HG03280 (cell line): ENCODE data around the gene SNX3.
"Not testable (repeated sequence)": the region's sequence is repeated elsewhere in the genome, so short reads cannot be mapped to it uniquely, and the experiment has no call there.

Source experiments
- ATAC-seq: cut with Tn5 transposase; IDR thresholded peaks from one replicate; pipeline ENCODE4 v1.9.1; 2021; ENCODE audit warnings: mild to moderate bottlenecking, moderate library complexity; ENCODE audit not compliant: unreplicated experiment

Gene SNX3

DNA sequence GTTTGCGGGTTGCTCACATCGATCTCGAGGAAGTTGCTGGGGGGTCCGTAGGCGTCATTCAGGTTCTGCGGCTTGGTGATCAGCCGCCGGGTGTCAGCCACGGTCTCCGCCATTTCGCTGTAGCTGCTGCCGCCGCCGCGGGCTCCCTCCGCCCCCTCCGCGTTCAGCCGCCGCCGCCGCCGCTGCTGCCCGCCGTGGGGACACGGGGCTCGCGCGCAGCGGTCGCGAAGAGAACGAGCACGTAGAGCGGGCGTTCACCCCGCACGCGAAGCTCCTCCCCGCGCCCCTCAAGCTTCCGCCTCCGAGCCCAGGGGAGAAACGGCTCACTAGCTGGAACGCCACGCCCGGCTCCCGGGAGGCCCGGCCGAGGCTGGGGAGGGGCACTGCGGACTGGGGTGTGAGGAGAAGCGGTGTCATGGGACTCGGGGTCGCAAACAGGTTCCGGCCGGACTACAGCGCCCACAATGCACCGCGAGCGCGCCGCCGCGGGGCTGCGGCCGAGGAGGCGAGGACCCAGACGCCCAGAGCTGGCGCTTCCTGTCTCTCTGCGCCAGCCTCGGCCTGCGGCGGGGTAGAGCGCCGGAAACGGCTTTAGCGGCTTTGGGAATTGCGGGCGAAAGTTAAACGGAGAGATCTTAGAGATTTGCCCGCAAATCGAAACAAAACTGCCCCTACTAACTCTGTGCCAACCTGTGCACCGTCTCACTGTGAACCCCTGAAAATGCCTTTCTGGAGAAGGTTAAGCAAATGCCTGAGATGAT, at the start of gene SNX3:
Gene SNX3 (minus strand): TSS at position 232 of the 761 bp plus-strand sequence. CDS start 119 bp downstream, at position 113.
- ATAC-seq: peak; percentile 91

DNA sequence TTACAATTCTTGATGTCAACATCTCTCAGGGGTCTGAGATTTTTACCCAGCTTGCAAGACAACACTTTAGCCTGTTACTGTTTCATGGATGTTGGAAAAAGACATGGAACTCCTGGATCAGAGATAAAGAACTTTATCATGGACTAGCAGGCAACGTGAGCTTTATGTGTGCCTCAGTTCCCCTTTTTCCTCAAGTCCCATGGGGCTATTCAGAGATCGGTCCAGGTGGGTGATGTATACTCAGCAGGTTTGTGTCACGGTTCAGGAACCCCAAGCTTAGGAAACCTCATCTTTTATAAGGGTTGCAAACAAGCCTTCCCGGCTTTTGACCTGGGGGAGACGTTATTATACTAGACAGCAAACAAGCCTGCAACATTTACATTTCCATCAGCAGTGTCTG, 49.0 kb upstream of the SNX3 start:
- ATAC-seq: no peak

DNA sequence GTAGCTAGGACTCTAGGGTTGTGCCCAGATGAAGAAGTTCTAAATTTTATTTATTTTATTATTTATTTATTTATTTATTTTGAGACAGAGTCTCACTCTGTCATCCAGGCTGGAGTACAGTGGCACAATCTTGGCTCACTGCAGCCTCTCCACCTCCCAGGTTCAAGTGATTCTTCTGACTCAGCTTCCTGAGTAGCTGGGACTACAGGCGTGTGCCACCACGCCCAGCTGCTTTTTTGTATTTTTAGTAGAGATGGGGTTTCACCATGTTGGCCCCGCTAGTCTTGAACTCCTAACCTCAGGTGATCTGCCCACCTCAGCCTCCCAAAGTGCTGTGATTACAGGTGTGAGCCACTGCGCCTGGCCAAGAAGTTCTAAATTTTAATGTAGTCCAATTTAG, 47.8 kb upstream of the SNX3 start:
- not testable (repeated sequence) for ATAC-seq

DNA sequence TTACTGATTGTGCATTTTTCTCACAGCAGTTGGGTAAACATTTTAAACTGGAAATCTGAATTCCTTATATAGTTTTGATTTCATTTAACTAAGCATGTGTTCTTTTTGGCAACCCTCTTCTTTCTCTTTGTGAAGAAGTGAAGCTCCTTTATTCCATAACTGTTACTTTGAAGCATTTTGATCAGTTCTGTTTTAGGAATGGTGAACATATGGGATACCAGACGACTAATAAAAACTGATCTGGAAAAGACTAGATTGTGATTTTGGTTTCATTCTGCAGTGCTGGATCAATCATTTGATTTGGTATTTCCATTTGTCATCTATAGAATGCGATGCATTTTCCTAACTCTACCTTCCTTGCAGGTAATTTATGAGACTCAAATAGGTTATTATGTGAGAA, 43.8 kb upstream of the SNX3 start:
- ATAC-seq: no peak

DNA sequence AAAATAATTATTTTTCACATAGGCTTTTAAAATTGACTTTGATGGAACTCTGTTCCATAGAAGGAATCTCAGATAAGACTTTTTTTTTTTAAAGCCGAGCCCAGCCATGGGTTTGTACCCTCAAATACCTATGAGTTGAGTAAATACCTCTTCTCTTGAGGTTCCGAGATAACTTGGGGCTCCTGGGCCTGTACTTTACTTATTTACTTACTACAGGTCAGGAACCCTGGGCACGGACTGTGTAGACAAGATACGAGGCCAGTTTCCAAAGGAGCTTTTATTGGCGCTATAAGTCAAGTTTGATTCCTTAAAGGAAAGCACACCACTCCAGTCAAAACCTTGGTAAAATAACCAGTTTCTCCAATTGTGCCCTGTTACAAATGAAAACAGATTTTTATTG, 41.5 kb upstream of the SNX3 start:
- no peak for ATAC-seq

DNA sequence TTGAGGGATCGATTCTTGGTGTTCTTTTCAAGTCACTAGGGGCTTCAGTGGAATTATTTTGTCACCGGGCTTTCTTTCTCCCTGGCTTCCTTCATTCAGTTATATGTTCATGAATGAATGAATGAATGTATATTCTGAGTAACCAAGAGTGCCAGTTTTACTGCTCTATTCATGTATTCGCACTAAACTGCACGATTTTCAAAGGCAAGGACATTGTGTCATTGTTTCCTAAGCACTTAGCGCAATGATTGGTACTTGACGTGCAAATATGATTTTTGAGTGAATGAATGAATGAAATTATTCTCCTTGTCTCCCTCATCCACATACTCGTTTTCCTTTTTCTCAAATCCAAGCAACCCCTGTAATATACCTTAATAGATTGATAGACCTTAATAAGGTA, 34.8 kb upstream of the SNX3 start:
- no peak for ATAC-seq

DNA sequence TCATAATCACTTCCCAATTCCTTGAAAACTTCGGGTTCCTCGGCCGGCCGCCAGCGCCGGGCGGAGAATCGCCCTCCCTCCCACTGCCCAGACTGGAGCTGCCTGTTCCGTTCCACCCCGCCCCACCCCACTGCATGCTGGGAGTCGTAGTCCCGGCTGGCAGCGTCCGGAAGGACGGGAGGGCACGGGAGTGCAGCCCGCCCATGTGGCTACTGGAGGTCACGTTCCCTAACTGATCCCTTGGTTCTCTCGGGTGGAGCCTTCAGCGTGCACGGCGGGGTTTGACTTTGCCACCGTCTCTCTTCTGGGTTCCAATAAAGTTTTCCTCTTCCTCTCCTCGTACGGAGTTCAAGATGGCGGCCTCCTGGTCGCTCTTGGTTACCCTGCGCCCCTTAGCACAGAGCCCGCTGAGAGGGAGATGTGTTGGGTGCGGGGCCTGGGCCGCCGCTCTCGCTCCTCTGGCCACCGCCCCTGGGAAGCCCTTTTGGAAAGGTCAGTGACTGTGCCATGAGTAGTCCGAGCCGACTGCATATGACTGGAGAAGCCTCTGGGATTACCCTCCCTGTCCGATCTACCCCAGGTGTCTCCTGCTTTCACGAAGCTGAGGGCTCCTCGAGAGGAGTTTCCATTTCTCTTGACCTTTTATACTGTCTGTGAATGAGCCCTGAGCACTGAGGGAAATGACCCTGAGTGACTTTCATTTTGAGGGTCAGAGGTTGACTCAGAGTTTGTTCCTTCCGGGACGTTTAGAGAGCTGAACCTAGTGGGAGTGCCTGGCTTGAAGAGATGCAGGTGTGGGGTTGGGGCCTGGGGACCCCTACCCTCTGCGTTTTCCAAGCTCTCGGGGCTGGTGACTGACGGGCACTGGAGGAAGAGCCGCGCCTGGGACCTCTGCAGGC, 34.1 kb upstream of the SNX3 start, which contains the start of gene AFG1L:
Gene AFG1L (plus strand): TSS at position 328 of the 899 bp plus-strand sequence. CDS start 26 bp downstream, at position 354.
- peak; percentile 85 for ATAC-seq

DNA sequence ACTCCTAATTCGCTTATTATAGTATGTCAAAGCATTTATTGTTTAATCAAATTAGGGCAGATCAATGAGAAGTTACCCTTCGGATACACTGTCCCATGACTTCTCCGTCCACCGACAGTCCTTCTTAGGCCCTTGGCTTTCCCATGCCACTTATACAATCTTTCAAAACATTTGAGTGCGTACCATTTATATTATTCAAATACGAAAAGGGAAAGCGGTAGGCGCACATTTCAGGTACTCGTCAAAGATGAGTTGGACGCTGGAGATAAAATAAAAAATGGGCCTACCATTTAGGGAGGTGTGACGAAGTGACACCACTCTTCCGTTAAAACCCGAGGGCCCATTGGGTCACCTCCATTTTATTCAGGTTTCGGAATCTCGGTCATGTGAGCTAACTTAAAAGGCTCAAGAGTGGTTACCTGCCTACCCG, 33.5 kb upstream of the SNX3 start:
- ATAC-seq: peak; percentile 36

DNA sequence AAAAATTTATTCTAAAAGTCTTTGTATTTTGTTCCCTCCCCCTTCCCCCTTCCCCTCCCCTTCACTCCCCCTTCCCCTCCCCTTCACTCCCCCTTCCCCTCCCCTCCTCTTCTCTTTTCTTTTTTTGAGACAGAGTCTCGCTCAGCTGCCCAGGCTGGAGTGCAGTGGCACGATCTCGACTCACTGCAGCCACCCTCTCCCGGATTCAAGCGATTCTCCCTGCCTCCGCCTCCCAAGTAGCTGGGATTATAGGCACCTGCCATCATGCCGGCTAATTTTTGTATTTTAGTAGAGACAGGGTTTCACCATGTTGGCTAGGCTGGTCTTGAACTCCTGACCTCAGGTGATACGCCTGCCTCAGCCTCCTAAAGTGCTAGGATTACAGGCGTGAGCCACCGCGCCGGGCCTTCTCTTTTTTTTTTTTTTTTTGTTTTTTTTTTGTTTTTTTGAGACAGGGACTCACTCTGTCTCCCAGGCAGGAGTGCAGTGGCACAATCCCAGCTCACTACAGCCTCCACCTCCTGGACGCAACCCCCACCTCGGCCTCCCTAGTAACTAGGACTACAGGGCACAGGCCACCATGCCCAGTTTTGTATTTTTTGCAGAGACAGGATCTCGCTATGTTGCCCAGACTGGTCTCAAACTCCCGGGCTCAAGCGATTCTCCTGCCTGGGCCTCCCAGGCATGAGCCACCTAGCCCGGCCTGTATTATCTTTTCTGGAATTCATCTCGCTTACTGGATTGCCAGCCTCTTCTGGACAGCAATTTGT, 32.9 kb upstream of the SNX3 start:
- ATAC-seq: no peak

DNA sequence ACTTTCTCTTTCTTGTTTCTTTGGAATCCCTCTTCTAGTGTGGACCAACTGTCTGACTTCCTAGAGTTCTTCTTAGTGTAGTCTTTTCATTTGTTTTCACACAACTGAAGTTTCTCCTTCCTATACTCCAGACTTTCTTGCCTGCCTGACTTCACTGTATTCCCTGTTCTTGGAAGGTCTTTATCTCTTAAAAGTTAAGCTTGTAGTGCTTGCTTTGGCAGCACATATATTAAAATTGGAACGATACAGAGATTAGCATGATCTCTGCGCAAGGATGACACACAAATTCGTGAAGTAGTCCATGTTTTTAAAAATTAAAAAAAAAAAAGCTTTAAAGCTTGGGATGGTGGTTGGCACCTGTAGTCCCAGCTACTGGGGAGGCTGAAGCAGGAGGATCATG, 31.7 kb upstream of the SNX3 start:
- not testable (repeated sequence) for ATAC-seq

DNA sequence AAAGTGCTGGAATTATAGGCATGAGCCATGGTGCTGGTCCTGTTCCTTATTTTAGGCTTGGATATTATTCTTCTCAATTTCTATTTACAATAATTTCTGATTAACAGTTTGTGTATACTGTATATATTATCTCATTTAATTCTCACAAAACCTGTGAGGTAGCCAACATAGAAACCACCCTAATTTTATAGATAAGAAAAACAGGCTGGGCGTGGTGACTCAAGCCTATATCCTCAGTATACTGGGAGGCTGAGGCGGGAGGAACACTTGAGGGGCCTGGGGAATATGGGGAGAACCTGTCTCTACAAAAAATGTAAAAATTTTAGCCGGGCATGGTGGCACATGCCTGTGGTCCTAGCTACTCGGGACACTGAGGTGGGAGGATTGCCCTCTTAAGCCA, 30.3 kb upstream of the SNX3 start:
- no peak for ATAC-seq

DNA sequence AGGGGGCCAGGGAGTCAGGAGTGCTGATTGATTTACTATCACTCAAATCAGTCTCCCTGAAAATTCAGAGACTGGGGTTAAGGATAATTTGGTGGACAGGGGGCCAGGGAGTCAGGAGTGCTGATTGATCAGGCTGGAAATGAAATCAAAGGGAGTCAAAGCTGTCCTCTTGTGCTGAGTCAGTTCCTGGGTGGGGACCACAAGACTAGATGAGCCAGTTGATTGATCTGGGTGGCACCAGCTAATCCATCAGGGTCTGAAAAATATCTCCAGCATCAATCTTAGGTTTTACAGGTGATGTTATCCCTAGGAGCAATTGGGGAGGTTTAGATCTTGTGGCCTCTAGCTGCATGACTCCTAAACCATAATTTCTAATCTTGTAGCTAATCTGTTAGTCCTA, 27.9 kb upstream of the SNX3 start:
- no peak for ATAC-seq

DNA sequence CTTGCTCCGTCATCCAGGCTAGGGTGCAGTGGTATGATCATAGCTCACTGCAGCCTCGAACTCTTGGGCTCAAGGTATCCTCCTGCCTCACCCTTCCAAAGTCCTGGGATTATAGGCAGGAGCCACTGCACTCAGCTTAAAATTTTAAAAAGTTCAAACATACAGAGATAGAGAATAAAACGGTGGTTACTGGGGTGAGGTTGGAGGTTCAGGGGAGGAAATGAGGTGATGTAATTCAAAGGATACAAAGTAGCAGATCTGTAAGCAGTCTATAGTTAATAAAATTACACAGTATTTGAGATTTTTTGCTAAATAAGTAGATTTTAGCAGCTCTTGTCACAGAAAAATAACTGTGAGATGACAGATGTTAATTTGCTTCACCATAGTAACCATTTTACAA, 26.5 kb upstream of the SNX3 start:
- no peak for ATAC-seq

DNA sequence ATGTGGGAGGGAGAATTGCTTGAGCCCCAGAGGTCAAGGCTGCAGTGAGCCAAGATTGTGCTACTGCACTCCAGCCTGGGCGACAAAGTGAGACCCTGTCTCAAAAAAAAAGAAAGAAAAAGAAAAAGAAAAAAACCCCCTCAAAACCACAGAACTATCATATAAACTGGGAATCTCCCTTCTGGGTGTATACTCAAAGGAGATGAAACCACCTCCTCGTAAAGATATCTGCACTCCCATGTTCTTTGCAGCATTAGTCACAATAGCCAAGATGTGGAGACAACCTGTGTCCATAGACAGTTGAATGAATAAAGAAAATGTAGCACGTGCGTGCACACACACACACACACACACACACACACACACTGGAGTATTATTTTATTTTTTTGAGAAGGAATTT, 25.5 kb upstream of the SNX3 start:
- no peak for ATAC-seq

DNA sequence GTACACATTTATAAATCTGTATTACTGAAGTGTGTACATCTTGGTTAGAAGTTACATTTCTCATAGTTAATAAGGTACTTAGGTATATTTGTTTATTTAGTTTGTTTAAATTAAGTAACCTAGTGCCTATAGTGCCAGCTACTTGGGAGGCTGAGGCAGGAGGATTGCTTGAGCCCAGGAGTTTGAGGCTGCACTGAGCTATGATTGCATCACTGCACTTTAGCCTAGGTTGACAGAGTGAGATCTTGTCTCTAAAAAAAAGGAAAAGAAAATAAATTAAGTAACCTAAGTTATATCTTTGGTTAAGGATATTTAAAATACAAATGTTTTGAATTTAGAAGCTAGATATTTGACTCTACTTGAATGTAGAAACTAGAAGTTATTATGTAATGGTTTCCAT, 24.5 kb upstream of the SNX3 start:
- no peak for ATAC-seq

DNA sequence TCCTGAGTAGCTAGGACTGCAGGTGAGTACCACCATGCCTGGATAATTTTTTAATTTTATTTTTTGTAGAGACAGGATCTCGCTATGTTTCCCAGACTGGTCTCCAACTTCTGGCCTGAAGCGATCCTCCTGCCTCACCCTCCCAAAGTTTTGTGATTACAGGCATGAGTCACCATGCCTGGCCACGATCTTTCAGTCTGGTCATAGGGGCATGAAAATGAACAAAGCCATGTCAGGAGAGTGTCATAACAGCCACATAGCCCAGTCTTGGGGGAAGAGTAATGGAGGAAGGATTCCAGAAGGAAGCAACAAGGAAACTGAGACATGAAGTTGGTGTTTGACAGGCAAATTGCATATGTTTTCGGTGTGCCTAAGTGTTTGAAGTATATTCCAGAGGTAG, 17.0 kb upstream of the SNX3 start:
- ATAC-seq: no peak

DNA sequence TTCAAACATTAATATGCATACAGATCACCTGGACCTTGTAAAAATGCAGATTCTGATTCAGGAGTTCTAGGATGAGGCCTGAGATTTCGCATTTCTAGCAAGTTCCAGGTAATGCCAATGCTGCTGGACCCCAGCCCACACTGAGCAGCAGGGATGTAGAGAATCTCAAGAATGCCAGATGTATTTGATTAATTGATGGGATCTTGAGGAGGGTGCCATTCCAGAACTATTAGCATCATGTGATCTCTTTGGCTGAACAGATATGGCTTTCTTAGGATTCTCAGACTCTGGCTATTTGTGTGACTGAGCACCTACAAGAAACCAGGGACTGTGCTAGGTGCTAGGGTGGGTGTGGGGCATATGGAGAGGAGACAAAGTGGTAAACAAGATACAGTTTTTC, 16.5 kb upstream of the SNX3 start:
- ATAC-seq: no peak

DNA sequence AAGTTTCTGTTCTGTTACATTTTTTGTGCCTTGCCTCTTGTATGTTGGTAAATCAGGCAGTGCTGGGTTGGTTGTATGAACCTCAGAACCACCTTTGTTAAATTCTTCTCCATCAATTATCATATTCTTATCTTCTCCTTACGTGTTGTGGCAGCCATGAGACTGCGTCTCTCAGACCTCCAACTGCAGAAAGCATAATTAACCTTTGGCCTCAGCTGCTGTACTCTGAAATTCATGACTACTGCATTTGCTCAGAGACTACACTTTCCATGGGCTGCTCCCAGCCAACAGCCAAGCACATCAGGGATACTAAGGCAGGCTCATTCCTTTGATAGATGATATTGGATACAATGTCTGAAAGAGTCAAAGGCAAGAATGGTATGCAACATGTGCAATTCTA, 15.1 kb upstream of the SNX3 start:
- no peak for ATAC-seq

DNA sequence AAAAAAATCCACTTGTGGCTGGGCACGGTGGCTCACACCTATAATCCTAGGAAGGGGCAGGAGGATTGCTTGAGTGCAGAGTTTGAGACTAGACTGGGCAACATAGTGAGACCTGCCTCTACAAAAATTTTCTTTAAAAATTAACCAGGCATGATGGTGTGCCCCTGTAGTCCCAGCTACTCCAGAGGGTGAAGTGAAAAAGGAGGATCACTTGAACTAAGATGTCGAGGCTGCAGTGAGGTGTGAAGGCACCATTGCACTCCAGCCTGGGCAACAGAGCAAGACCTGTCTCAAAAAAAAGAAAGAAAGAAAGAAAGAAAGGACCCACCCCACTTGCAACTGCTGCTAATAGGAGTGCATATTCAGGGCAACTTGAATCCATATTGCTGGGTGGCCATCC, 13.7 kb upstream of the SNX3 start:
- ATAC-seq: no peak

DNA sequence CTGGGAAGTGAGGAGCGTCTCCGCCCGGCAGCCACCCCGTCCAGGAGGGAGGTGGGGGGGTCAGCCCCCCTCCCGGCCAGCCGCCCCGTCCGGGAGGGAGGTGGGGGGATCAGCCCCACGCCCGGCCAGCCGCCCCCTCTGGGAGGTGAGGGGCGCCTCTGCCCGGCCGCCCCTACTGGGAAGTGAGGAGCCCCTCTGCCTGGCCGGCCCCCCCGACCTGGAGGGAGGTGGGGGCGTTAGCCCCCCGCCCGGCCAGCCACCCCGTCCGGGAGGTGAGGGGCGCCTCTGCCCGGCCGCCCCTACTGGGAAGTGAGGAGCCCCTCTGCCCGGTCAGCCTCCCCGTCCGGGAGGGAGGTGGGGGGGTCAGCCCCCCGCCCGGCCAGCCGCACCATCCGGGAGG, 9.1 kb upstream of the SNX3 start:
- ATAC-seq: not testable (repeated sequence)

DNA sequence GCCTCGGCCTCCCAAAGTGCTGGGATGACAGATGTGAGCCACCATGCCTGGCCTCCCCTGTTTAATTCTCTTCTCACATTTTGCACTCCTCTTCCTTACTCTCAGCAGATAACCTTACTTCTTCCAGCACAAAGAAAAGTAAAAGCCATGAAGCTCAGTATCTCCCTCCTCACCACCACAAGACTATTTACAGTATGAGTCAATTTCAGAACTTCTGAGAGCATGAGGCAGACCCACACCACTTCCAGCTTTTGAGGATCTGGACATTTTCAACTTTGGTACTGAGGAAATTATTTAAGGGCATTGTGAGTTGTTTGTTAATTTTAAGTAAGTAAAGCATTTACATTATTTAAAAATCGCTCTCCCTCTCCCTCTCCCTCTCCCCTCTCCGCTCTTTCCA, 8.0 kb upstream of the SNX3 start:
- ATAC-seq: no peak
